HG02870 (cell line): ENCODE data around the gene AQR.

Experiments
- ATAC-seq: cut with Tn5 transposase; IDR thresholded peaks from one replicate; pipeline ENCODE4 v1.9.1; 2021; ENCODE audit warnings: mild to moderate bottlenecking, moderate library complexity; ENCODE audit not compliant: unreplicated experiment

AQR gene

GRCh38 chr15:34883633-34884032 lies 85.9 kb downstream of the AQR start:
- ATAC-seq: no peak

- ATAC-seq: no peak
These were observed 86.5 kb downstream of the AQR start for GRCh38 chr15:34883042-34883441.

GRCh38 chr15:34879107-34879506 lies 90.4 kb downstream of the AQR start:
- ATAC-seq: no peak

GRCh38 chr15:34876640-34877039 lies 92.9 kb downstream of the AQR start:
- no peak for ATAC-seq

GRCh38 chr15:34869110-34869509 lies 100.4 kb downstream of the AQR start:
- no peak for ATAC-seq

GRCh38 chr15:34865531-34865930 lies 104.0 kb downstream of the AQR start:
- ATAC-seq: no peak

GRCh38 chr15:34861214-34861613 lies 108.3 kb downstream of the AQR start:
- ATAC-seq: no peak

GRCh38 chr15:34855893-34856292 lies 113.6 kb downstream of the AQR start:
- ATAC-seq: no peak

GRCh38 chr15:34855413-34855812 lies 114.1 kb downstream of the AQR start:
- ATAC-seq: no peak

GRCh38 chr15:34854232-34854631 lies 115.3 kb downstream of the AQR start:
- no peak for ATAC-seq

- ATAC-seq: no peak
These were observed 116.4 kb downstream of the AQR start for GRCh38 chr15:34853001-34853758.

- no peak for ATAC-seq
These were observed 117.8 kb downstream of the AQR start for GRCh38 chr15:34851751-34852150.

GRCh38 chr15:34851007-34851406 lies 118.5 kb downstream of the AQR start:
- no peak for ATAC-seq

- ATAC-seq: no peak
These were observed 119.4 kb downstream of the AQR start for GRCh38 chr15:34850121-34850520.

GRCh38 chr15:34849364-34849959 lies 120.1 kb downstream of the AQR start:
- no peak for ATAC-seq

- no peak for ATAC-seq
These were observed 121.9 kb downstream of the AQR start for GRCh38 chr15:34847598-34847997.

- no peak for ATAC-seq
These were observed 128.2 kb downstream of the AQR start for GRCh38 chr15:34841262-34841725.

GRCh38 chr15:34838282-34838681 lies 131.3 kb downstream of the AQR start:
- ATAC-seq: no peak

- ATAC-seq: no peak
These were observed 132.1 kb downstream of the AQR start for GRCh38 chr15:34837246-34838016.

GRCh38 chr15:34828145-34828911 lies 141.2 kb downstream of the AQR start:
- ATAC-seq: no peak

GRCh38 chr15:34821831-34822230 lies 147.7 kb downstream of the AQR start:
- ATAC-seq: no peak
